ENCODE results near the gene PODXL2.
A peak's percentile ranks its signal among the peaks of the same experiment; 100 is the strongest.

The PODXL2 gene, protein sequence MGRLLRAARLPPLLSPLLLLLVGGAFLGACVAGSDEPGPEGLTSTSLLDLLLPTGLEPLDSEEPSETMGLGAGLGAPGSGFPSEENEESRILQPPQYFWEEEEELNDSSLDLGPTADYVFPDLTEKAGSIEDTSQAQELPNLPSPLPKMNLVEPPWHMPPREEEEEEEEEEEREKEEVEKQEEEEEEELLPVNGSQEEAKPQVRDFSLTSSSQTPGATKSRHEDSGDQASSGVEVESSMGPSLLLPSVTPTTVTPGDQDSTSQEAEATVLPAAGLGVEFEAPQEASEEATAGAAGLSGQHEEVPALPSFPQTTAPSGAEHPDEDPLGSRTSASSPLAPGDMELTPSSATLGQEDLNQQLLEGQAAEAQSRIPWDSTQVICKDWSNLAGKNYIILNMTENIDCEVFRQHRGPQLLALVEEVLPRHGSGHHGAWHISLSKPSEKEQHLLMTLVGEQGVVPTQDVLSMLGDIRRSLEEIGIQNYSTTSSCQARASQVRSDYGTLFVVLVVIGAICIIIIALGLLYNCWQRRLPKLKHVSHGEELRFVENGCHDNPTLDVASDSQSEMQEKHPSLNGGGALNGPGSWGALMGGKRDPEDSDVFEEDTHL

DNA sequence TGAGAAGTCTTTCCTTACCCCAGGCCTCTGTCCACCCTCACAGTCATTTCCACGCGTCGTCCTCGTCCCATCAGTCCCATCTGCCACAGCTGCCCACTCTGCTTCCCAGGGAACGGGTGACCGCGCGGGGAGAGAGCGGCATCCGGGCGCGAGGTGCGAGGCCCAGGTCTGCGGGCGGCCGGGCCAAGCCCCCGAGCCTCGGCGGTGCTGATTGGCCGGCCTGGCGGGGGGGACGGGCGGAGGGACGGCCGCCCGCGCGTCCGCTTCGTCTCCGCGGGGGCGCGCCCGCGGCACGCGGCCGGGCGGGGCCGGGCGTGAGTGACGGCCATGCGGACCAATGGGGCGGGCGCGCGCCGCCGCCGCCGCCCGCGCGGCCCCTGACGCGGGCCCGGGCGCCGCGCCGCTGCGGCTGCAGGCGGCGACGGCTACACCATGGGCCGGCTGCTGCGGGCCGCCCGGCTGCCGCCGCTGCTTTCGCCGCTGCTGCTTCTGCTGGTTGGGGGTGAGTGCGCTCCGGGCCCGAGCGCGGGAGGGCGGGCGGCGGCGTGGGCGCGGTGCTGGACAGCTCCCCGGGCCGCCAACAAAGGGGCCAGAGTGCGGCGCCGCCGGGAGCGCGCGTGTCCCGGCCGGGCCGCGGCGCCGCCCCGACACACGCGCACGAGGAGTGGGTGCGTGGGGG, at the start of gene PODXL2:
PODXL2 (plus strand) TSS at position 398 of the 679 bp plus-strand sequence; CDS start at position 433, 35 bp downstream.
- peak; percentile 59 for DNase-seq (ENCODE audit: low spot score)

DNA sequence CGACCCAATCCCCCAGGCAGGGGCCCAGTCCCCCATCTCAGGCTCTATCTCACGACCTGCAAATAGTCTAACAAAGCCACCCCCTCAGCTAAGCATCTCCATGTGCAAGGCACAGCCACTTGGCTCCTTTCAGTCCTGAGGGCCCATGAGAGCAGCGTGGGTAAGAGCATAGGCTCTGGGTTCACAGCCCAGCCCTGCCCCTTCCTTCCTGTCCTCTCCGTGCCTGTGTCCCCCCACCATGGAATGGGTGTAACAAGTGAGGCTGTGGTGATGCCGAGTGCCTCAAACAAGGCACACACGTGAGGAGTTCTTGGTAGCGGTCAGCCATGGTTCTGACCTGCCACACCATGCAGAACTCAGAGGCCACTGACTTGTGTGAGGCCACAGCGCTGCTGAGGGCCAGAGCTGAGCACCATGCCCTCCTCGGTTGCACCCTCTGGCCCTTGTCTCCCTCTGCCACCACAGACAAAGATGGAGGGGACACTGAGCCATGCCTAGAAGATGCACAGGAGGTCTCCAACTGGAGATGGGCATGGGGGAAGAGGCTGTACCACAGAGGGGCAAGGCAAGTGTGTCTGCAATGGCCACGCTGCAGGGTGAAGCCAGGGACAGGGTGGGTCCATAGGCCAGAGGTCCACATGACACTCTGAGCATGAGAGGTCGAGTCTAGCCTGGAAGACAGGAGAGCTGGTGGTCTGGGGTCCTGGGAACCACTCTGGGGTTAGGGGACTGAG, 48.5 kb upstream of the PODXL2 start:
- DNase-seq (ENCODE audit: low spot score): no peak

DNA sequence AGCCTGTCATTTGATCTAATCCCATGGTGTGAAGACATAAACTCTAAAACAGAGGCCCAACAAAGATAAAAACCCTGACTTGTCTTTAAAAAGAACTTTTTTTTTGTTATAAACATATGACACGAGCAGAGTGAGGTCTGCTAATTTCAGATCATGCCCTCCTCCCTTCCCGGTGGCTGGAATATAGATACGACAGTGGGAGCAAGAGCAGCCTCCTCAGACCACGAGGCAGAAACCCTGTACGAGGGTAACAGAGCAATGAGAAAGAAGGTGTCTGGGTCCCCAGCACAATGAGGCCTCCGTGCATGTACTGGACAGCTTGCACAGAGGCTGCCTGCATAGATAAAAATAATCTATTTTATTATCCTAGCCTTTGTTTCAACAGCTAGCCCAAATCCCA, 44.3 kb upstream of the PODXL2 start:
- DNase-seq (ENCODE audit: low spot score): no peak

DNA sequence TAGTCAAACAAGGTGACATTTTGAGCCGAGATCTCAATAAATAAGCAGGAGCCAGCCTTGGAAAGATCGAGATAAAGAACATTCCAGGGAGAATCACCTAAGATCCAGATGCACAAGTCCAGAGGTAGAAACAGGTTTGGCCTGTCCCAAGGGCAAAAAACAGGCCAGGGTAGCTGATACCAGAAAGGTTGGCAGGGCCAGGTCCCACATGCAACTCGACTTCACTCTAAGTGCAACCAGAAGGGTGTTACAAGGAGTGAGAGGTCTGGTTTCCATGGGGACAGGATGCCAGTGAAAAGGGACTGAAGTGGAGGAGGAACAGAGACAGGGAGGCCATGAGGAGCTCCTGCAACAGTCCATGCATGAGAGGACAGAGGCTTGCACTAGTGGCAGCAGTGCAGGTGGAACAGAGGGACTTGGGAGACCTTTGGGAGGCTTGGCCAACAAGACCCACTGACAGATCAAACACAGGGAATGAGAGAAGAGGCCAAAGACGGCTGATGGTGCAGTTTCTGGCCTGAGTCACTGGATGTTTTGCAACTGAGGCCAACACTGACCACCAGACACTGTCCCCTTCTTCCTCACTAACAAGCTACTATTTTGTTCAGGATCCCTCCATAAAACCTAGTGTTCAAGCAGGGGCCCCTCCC, 43.7 kb upstream of the PODXL2 start:
- no peak for DNase-seq (ENCODE audit: low spot score)

DNA sequence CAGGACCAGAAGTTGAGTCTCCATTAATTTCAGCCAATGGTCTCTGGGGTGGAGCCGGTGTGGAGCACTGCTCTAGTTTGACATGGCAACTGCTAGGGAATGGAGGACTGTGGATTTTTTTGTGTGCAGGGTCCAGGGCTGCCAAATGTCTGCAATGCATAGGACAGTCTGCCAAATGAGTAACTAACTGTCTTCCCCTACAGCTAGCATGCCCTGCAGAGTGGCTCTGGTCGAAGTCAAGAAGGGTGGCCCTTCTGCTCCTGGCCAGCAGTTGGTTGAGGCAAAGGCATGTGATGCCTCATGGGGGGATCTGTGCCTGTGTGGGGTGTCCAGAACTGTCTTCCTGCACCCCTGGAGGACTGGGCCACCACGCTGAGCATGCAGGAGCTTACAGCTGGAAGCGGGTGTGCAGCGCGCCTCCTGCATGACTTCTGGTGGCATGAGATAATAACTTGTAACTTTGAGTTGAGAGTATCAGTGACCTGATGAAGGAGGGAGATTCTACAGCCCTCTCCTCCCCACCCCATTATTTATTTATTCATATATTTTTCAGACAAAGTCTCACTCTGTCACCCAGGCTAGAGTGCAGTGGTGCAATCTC, 43.1 kb upstream of the PODXL2 start:
- DNase-seq (ENCODE audit: low spot score): no peak

DNA sequence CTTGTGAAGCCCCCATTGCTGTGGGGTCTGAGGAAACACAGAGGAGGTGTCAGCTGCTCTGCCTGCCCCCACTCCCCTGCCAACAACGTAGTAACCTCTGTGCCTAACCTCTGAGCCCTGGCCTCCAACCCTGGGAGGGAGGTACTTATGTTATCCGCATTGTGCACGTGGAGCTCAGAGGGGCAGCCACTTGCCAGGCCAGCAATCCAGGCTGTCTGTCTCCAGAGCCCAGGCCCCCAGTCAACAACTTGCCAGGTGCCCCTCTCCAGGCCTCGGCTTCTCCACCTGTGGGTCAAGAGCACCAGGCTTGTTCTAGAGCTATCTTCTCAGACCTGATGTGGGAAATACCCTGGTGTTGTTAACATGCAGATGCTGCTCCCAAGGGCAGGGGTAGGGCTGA, 41.1 kb upstream of the PODXL2 start:
- no peak for DNase-seq (ENCODE audit: low spot score)

DNA sequence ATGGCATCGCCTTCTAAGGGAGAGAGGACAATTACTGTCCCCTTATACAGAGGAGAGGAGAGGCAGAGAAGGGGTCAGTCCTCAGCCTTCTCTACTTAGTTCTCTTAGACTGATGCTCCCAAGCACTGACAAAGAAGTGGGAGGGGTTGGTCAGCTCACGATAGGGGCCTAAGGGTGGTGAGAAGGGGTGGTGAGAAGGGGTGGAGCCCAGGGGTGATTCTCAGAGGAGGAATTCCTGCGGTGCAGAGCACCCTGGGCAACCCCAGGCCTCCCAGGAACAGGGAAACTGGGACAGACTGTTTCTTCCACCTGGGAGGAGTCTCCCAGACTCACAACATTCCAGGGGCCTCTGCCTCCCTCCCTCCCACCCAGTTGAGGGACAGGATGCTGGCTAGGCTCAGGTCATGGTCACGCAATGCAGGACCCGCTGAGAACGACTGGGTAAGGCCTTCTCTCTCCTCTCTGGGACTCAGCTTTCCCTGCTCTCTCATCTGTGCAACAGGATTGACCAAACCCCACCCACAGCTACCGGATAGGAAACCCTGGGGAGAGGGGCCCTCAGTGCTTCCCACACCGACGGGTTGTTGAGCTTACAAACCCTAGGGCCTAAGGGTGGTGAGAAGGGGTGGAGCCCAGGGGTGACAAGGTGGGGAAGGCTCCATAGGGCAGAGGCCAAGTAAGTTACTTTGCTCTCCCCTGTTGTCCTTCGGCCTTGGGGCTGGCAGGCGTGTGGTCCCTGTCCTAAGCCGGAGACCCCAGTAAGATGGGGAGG, 40.0 kb upstream of the PODXL2 start:
- DNase-seq (ENCODE audit: low spot score): no peak

DNA sequence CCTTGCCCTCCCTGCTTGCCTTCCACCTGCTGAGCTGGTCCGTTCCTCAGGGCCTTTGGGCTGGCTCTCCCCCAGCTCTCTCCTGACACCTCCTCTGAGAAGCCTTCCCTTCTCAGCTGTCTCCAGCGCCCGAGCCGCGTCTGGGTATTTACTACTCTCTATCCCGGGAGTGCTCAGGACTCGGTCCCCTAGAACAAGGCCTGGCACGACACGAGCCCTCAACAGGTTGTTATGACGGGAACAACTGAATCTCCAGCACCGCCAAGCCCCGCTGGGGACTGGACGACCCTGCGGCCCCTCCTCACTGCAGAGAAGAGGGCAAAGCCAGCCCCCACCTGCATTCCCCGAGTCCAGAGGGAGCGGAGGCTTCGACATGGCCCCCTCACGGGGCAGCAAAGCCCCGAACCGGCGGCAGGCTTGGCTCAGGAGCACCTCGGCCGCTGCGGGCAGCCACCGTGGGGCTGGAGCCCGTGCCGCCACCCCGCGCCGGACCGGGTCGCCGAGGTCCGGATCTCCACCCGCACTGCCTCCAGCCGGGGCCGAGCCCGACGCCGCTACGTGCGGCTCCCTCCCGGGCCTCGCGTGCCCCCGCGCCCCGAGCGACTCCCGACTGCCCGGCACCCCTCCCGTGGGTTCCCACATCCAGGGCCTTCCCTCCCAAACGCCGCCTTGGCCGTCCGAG, 39.2 kb upstream of the PODXL2 start:
- DNase-seq (ENCODE audit: low spot score): no peak

DNA sequence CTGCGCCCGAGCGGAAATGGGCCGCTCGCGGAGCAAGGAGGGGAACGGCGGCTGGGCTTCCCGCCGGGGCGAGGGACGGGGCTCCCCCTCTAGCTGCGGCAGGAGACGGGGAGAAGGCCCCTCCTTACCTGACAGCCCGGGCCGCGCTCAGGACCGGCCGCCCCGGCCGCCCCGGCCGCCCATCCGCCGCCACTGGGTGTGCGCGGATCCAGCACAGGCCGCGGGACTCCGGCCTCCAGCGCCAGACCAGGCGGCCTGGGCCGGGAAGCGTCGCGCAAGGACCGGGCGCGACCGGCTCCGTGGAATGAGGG, 38.7 kb upstream of the PODXL2 start:
- no peak for DNase-seq (ENCODE audit: low spot score)

DNA sequence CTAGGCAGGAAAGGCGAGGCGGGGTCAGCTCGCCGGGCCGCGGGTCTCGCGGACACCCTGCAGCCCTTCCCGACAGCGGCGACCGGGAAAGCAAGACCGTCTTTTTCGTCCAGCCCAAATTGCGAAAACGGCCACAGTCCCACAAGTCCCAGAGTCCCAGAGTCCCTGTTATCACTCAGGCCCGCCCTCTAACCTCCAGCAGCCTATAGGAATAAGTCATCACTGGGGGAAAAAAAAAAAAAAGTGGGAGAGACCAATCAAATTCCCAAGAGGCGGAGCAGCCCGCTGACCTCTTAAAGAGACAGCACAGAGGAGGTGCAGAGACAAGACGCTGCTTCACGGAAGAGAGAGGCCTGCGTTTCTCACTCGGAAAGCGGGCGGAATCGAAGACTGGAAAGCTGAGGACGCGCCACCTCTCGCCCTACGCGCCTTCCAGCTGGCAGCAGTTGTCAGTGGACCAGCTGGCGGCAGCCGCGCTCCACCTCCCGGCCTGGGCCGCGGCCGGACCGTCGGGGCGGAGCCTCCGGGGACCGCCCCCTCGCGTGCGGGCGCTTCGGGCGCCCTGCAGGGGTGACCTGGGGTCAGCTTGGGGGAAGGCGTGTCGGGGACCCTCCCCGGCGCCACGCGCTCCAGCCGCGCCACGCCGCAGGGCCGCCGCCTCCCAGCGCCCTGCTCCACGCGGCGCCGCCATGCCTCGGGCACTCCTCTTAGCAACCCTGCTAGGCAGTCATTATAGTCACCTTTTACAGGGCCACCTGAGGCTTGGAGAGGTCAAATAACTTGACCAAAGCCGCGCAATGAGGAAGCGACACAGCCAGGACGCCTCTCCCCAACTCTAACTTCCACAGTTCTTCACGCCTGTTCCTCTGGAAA, 38.2 kb upstream of the PODXL2 start, which contains the start of gene TPRA1:
TPRA1 (minus strand) TSS at position 141 of the 873 bp plus-strand sequence. CDS start 10,587 bp downstream, outside the sequence.
- DNase-seq (ENCODE audit: low spot score): peak; percentile 97

DNA sequence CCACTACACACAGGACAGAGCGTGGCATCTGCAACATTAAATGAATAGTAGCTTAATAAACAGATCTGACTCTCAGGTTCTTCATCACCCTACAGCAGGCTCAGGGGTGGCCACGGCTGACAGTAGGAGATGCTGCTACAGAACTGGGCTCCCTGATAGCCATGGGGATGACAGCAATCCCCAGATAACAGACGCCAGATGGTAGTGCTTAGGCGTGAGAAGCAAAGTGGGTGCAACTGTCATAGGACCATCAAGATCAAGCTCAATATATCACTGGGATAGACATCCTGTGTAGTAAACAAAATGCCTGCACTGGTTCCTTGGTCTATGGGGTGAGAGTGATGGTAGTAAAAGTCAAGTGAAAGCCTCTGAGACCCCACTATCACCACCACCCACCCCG, 35.8 kb upstream of the PODXL2 start:
- no peak for DNase-seq (ENCODE audit: low spot score)

DNA sequence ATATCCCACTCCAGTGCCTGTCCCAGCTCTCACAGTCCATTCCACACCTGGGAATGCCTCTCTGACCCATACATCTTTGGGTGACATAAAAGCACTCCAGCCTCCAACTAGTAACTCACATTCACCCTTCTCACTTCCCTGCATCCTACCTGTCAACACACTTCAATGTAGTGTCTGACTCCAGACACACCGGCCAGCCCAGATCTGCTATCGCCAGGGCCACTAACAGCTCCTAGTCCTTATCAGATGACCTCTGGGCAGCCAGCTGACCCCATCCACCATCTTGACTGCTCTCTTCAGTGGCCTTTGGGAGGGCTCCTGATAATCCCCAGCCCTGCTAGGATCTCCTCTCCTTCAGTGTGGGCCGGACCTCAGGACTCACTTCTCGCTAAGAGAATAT, 33.7 kb upstream of the PODXL2 start:
- DNase-seq (ENCODE audit: low spot score): no peak

DNA sequence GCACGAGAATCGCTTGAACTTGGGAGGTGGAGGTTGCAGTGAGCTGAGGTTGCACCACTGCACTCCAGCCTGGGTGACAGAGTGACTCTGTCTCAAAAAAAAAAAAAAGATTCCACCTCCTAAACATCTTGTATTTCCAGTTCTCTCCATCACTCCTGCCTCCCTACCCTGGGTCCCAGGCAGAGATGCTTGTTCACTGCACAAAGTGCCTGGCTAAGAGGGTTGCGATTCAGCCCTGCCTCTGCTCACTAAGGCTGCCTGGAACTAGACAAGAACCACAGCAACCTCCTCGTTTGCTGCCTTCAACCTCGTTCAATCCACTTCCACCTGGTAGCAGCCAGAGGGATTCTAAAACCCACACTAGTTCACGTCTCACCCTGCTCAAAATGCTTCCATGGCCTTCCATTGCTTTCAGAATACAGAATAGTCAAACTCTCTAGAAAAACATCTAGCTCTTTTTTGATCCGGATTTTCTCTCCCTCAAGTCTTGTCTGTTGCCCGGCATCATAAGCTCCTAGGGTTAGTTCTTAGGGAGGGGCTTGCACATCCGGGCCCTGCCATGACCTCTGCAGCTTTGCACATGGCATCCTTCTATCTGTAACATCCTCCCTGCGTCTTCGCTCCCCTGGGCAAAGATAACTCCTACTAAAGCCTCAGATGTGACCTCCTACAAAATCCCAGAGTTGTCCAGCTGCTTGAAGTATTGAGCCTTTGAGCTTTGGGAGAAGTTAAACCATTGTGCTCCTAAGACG, 31.8 kb upstream of the PODXL2 start:
- DNase-seq (ENCODE audit: low spot score): no peak

DNA sequence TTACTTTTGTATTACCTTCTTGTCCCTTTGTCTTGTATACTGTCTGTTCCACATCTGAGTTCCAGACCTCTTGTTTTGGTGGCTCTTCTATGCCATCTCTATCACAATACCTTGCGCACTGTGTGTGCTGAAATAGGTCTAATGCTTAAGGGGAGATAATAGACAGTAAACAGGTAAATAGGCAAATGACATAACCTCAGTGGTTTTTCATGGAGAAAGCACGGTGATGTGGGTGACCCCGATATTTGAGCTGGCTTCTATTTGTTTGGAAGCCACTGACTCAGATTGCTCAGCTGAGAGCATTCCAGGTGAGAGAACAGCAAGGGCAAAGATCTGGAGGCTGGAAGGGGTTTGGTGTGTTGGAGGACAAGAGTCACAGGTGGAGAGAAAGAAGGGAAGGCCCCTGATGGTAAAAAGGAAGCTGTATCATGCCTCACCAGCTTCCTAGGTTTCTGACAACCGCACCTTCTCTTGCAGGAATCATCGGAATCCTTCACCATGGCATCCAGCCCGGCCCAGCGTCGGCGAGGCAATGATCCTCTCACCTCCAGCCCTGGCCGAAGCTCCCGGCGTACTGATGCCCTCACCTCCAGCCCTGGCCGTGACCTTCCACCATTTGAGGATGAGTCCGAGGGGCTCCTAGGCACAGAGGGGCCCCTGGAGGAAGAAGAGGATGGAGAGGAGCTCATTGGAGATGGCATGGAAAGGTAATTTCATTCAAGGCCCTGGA, 30.0 kb upstream of the PODXL2 start:
- no peak for DNase-seq (ENCODE audit: low spot score)

DNA sequence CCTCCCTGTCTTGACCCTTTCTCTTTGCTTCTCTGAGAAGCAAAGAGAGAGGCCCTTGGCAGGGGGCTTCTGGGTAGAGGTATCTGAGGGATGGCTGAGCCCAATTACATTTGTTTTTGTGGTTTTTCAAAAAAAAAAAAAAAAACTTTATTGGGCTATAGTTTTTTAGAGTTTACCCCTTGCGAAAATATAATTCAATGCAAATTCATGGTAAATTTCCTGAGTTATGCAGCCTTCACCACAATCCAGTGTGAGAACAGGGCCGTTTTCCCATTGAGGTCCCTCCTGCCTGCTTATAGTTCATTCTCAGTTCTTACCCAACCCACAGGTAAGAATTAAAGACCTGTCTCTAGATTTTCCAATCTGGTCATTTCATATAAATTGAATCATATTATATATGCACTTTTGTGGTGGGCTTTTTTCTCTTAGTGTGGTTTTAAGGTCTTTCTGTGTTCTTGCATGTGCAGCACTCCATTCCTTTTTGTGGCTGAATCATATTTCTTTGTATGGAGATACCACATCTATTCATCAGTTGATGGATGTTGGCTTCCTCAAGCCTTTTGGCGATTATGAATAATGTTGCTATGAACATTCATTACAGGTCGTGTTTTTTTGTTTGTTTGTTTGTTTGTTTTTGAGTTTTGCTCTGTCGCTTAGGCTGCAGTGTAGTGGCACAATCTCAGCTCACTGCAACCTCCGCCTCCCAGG, 28.1 kb upstream of the PODXL2 start:
- DNase-seq (ENCODE audit: low spot score): no peak

DNA sequence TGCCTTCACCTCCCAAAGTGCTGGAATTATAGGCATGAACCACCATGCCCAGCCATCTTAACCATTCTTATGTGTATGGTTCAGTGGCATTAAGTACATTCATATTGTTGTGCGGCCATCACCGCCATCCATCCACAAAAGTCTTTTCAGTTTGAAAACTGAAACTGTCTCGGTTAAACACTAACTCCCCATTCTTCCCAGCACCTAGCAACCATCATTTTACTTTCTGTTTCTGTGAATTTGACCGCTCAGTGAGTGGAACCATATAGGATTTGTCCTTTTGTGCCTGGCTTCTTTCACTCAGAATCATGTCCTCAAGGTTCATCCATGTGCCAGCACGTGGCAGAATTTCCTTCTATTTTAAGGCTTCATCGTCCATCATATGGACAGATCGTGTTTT, 24.9 kb upstream of the PODXL2 start:
- DNase-seq (ENCODE audit: low spot score): no peak

DNA sequence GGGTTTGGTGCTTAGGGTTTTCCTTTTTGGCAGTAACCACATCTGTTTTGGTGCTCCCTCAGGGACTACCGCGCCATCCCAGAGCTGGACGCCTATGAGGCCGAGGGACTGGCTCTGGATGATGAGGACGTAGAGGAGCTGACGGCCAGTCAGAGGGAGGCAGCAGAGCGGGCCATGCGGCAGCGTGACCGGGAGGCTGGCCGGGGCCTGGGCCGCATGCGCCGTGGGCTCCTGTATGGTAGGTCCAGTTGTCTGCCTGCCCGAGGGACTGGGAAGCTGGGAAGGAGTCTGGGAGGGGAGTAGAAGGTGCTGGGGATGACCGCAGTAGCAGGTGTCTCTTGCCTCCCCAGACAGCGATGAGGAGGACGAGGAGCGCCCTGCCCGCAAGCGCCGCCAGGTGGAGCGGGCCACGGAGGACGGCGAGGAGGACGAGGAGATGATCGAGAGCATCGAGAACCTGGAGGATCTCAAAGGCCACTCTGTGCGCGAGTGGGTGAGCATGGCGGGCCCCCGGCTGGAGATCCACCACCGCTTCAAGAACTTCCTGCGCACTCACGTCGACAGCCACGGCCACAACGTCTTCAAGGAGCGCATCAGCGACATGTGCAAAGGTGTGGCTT, 24.3 kb upstream of the PODXL2 start:
- no peak for DNase-seq (ENCODE audit: low spot score)

Data from Ammon's horn (tissue), 1 donor.